Hindlimb muscle (tissue), 1 donor: ENCODE measurements around the gene HOXA9. TPM values are rescaled to one million over a fixed set of nuclear protein-coding genes. Genes with fewer than 3 reads are reported as not detected.

ENCODE experiments used
- DNase-seq: peaks from one replicate; pipeline ENCODE4 v3.0.0-alpha.2; 2013
- polyA plus RNA-seq: library from polyadenylated mRNA; unstranded; fragments of 120-200 nt; gene quantifications from one replicate; pipeline ENCODE4 v1.2.1, GENCODE V29; 2013; ENCODE audit not compliant: insufficient read length

The HOXA9 gene
- polyA plus RNA-seq, 1 donor, result 21.8 TPM

DNA sequence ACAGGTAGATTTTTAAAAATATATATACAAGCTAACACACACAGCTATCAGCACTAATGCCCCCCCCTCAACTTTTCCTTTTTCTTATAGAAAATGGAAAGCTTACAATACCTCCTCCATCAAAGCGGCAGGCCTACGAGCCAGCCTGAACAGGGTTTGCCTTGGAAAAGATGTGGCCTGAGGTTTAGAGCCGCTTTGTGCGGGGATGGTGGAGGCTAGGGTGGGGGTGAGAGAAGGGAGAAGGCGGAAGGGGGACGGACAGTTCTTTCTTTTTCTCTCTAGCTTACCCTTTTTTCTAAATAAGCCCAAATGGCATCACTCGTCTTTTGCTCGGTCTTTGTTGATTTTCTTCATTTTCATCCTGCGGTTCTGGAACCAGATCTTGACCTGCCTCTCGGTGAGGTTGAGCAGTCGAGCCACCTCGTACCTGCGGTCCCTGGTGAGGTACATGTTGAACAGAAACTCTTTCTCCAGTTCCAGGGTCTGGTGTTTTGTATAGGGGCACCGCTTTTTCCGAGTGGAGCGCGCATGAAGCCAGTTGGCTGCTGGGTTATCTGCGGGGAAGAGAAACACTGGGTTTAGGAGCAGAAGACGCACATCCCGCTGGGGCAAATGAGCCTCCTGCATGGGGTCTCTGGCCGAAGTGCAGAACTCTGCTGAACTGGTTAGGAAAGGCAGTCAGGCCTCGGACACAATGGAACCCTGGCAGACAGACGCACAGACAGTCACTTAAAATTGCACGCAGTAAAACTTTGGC lies 1.9 kb downstream of the HOXA9 start:
- no peak for DNase-seq

DNA sequence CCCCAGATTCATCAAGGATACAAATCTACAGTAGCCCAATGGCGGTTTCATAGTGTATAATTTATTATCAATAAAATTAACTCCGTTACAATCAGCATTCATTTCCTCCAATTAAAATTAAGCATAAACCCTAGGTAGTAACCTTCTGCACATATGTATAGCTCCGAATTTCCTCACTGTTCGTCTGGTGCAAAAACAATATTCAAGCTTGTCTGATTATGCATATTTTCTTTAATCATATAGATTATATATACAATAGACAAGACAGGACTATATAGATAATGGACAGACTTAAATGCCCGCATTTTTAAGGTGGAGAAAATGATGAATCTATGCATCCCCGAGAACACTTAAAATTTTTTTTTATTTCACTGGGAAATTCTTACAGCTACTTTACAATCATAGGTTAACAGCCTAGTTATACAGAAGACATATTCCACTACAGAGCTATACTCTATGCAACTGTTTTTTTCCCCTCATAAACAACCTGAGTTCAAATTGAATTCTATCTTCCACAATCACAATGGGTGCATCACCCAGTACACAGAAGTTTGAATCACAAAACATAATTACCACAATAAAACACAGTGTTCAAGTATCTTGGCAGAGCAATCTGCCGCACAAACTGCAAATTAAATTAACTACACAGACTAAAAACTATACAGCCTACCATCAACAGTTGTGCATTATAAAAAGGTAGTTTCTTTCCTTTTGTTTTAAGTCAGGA lies 2.6 kb downstream of the HOXA9 start:
- DNase-seq, result no peak

DNA sequence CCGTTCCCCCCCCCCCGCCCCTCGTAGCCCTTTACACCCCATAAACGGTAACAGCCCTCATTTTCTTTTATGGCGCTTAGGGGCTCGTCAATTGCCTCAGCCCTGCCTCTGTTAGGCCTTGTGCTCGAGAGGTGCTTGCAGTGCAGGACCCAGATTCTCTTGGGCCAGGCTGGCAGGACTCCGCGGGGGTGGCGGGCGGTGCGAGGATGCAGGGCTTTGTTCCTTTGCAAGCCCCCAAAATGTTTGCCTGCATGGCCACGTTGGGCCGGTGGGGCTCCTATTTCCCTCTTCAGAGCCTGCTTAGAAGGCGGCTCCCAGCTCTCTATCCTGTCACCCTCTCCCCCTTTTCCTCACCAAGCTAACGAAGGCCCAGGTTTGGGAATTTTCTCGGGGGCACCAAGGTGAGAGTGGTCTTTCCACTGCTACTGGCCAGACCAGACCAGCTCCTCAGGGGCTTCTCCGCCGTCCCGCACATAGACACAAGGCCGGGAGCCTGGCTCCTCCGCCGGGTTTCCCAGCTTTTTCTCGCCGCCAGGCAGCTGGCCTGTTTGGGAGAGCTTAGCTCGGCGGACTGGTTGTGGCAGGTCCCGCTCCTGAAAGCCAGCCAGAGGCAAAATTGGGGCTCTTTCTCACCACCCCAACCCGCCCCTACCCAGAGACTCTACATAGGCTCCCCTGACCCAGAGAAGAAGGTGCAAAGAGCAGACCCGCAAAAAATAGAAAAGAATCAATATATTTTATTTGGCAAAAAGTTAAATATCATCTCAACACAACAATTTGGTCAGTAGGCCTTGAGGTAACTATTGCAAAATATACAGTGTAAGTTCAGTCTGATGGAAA lies 3.4 kb downstream of the HOXA9 start:
- no peak for DNase-seq

DNA sequence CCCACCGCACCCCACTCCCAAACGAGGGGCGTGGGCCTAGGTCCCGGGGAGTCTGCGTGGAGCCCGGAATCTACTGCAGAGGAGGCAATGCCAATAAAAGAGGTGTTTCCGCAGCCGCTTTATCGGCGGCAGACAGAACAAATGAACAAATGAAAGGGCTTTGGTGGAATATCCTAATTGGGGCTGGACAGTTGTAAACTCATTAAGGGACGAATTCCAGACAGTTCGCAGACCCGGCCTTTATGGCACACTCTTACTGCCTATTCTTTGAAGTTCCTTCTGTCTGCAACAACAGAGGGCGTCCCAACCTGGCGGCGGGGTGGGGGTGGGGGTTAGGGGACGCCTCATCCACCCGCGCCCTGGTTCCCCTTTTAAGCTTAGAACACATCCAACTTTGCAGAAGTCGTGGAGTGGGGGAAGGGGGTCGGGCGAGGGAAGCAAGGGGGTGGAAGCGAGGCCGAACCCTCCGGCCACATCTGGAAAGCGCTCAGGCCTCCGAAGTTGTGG lies 4.1 kb downstream of the HOXA9 start:
- no peak for DNase-seq

DNA sequence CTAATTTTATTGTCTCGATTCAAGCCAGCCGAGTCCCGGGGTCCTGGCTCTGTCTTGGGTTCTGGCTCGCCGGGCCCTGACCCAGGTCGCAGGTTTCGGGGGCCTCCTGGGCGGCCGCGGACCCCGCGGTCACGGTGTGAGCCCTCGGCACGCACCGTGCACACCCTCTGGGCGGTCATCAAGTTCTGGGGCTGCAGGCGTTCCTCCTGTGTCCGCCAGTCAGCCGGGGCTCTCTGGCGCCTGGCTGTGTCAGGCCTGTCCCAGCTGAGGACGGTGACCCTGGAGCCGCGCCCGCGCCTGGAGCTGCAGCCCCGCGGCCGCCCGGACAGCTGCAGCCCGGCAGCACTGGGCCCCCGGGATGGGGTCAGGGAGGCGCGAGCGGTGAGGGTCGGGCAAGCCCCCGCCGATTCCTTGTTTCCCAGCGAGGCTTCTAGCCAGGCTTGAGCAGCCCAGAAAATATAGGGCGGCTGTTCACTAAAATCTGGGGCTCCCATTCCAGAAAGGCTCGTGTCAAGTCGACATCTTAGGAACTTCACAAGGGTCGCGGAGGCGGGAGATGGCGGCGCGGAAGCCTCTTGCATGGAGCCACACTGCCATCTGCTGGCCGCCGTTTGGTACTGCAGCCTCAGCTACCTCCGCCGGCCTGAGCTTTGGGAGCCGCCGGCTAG lies 4.7 kb downstream of the HOXA9 start:
- peak; percentile 91 for DNase-seq

DNA sequence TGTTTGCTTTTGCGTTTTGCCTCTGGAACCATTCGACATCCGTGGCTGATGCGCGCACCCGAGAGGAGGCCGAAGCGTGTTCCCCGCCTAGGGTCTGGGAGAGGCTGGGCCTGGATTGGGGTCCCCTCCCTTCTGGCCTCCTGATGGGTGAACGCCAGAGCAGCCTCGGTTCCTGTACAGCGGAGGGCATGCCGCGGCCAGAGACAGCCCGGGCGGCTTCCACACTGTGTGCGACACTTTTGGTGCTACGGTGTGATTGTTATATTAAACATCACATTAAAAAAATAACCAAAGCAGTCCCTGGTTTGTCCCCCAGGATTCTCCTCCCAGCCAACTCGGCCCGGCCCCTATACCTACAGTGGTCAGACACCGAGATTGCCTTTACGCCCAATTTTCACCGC lies 5.2 kb downstream of the HOXA9 start:
- DNase-seq, result no peak

DNA sequence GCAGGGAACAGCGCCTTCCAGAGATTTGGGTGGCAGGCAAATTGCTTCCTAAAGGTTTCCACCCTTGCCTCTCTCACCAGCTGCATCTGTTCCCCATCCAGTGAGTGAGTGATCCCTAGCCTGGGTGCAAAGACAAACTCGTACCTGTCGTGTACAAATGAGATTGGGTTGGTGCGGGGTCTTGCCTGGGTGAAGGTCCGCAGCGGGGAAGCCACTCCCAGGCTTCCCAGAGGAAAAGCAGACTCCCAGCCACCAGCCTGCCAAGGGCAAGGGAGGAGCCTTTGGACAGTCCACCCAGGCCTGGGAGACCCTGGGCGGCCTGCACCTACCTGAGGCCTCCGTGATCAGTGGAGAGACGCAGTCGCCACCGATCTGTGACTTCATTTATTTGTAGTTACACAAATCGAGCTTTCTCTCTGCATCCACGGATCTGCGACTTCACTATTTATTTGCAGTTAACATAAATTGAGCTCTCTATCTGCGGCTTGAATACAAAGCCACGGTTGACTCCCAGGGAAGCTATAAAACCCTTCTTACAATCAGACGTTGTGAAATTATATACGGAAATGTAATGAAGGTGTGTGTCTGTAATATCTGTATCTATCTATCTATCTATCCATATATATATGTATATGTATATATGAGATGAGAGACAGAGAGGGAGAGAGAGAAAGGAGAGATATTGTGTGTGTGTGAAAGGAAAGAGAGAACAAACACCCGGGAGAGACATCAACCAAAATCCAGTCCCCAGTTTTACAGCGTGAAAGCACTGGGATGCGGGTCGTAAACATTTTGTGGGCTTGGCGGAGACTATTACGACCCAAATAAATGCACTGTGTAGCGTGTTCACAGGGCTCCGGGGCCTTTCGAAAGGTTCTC lies 5.8 kb downstream of the HOXA9 start:
- DNase-seq, result no peak

DNA sequence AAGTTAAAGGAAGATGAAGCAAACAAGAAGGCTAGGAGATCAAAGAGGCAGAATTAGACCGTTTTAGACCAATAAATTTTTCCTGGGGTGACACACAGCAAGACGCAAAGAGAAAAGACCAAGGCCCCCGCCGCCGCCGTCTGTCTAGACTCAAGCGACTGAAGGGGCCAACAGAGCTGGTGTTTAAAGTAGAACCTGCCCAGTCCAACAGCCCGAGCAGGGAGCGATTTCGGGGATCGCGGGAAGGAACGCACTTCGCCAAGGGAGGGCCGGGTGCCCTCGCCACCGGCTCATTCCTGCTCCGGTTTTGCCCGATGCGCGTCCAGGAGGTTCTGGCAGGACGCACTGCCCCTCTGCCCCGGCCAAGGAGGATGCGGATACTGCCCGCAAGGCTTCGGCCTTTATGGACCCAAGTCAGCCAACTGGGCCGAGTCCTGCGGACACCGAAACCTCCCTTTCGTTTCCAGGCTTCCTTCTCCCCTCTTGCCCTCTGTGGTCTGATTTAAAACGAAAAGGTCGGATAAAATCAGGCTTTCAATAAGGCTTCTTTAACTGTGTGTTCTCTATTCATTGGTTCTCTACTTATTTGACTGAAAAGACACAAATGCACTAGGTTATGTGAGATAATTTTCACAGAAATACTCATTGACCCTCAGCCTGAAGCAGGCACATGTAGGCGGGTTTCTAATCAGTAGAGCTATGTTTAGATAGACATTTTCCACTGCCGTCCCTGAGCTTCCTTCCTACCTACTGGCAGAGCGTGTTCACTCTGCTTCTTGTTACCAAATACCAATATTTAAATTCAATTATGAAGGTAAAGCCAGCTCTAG lies 6.7 kb downstream of the HOXA9 start:
- DNase-seq, result no peak

DNA sequence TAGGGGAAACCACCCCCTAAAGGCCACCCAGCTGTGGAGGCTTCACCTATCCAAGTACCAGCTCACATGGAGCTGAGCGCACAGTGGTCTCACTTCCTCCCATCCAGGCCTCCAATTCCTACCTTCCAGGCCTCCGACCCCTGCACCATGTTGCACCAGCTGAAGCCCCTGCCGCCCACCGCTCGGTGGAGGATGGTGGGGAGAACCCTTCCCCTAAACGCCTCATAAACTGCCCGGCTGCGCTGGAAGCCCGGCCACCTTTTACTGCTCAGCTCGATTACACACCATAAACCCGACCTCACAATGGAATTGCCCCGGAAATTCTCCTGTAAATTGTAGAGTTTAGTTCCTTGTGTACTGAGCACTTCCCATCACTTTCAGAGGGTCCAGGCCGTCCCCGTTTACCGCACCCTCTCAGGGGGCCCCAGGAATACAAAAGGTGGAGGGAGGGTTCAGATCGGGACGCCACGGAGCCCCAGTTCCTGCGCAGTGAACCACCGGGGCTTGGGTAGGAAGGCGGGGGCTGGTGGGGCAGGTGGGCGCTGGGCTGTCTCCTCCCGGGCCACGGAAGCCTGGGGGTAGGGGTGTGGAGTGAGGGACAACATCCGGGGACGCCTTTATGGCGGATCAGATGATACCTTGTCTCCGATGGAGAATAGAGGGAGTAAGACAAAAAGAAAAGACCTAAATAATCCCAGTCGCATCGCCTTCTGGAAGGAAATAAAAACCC lies 7.5 kb downstream of the HOXA9 start:
- no peak for DNase-seq

DNA sequence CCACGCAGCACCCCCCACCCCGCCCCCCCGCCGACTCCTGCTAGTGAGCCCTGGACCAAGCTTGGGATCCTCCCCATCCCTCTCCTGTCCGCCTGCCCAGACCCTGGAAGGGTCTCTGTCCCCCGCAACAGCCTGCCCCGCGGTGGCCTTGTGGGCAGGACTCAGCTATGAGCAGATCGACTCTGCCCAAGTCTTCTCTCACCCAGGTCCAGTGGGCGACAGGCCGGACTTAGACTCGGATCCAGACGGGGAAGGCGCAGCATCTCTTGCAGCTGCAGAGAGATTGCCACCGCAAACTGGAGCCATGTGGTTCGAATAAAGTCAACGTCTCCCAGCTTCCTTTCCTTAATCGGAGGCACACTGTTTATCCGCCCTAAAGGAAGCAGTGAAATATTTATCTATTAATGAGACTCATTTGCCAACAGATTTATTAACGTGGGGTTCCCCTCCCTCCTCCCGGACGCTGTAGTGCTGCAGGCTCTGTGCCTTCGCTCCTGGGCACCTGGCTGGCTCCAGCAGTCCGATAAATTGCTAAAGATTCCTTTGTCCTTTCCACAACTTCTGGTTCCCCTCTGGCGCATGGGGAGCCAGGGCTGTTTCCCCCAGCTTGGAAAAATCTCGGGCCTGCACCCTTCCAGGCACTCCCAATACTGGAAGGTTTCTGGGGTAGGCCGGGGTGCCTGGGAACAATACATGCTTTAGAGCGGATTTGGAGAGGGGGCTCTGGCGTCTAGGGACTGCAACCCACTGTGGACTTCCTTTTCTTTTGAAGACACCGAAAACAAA lies 8.2 kb downstream of the HOXA9 start:
- no peak for DNase-seq

DNA sequence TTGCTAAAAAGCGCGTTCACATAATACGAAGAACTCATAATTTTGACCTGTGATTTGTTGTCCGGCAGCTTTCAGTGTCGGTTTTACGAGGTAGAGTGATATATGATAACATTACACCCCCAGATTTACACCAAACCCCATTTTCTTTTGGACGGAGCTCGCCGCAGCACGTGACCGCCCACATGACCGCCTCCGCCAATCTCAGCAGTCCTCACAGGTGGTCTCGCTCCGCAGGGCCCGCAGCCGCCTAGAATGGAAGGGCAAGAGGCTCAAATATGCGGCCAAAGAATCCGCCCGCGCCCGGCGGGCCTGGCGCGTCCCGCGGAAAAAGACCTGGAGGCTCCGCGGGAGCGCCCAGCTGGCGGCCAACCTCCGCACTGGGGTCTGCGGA lies 8.8 kb downstream of the HOXA9 start, which contains the start of gene HOXA7:
TSS of gene HOXA7 (minus strand) at position 168 of the 391 bp plus-strand sequence. CDS start at position 38, 130 bp downstream.
- DNase-seq, result peak; percentile 88

DNA sequence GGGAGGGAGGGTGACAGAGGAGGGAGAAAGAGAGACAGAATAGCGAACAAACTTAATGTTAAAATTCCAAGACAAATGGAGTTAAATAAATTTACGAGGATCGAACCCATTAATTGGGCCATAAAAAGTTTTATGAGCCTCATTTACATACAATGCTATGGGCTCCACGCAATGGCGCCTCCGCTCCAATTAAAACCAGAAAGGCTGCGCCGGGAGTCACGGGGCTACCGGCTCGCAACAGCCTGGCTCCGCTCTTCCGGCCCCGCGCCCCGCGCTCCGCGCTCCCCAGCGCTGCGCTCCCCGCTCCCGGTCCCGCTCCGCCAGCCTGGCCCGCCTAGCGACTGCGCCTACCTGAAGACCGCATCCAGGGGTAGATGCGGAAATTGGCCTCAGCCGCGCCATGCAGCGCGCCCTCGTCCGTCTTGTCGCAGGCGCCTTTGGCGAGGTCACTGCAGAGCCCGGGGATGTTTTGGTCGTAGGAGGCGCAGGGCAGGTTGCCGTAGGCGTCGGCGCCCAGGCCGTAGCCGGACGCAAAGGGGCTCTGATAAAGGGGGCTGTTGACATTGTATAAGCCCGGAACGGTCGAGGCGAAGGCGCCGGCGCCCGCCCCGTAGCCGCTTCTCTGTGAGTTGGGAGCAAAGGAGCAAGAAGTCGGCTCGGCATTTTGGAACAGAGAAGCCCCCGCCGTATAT lies 9.4 kb downstream of the HOXA9 start:
- peak; percentile 59 for DNase-seq

DNA sequence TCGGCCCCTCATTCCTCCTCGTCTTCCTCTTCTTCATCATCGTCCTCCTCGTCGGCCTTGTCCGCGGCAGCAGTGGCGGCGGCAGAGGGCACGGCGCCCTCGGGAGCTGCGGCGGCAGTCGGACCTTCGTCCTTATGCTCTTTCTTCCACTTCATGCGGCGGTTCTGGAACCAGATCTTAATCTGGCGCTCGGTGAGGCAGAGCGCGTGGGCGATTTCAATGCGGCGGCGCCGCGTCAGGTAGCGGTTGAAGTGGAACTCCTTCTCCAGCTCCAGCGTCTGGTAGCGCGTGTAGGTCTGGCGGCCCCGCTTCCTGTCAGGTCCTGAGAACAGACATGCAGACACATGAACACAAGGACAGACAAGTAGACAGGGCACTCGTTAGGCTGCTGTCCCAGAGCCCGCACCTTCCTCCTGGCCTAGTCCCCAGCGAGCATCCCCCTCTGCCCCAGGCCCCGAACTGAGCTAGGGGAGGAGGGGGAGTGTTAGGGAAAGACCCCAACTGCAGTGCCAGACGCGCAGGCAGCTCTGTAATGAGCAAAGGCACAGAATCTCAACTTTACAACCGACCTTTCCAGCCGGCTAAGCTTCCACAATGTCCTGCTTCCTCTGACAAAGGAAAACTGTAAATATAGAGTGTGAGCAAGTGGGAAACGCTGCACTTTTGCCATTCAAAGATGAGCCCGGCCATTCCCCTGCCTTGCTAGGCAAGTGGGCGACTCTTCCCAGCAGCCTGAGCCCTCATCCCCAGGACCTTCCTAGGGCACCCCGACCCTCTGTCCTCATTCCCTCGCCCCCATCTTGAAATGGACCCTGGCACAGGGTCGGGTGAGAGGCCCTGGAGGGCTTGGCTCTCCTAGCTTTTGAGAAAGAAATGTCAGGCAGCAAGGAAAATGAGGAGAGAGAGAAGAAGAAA lies 10.2 kb downstream of the HOXA9 start:
- no peak for DNase-seq

DNA sequence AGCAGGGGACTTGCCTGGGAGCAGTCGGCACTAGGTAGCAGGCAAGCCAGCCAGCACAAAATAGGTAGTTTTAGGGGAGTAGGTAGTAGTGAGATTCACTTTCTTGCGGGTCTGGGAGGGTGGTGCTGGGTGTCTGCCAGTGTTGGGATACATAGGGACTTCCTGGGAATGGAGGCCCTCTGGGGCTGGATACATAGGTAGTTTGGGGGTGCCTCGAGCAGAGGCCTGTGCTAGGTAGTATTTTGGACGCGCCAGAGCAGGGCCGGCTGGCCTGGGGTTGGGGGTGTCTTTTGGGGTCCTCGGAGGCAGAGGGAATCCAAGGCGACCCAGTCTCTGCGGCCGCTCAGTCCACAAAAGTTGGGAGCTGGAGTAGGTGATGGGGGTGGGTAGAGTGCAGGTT lies 11.0 kb downstream of the HOXA9 start:
- no peak for DNase-seq

DNA sequence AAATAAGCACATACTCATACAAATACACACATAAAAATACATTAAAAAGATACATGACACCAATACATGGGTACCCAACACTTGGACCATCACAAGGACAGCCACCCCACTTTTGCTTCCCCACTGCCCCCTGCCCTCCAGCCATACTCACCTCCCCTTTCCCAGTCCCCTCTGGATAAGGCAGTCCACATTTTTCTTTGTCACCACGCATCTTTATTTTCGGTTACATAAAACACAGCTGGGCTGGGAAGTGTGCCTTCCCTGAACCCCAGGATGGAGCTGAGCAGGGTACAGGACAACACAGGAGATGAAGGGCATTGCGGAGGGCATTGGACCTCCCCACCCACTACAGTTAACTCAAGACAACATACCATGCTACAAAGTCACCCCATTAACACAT lies 11.8 kb downstream of the HOXA9 start:
- no peak for DNase-seq

DNA sequence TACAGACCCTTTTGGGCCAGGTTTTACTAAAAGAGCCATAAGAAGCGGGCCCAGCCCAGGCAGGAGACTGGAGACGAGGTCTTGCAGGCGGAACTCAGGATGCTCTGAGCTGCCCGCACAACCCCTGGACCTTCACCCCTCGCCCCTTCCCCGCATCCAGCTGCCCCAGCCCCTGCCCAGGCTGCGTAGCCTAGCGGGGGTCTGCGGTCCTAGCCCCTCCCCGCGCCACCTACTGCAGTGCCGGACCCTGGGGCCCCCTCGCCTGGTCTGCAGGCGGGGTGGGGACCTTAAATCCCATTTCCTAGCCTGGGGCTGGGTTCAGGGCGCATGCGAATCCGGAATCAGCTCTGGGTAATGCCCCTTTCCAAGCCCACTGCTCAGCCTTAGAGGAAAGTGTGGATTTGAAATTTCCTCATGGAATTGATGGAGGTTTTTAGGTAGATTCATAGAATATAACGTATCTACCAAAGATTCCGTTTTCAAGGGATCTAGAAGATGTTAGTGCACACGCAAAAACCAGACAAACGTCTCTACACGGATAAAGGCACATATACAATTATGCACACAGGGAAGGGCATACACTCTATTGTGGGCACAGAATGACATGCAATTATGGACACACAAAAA lies 12.4 kb downstream of the HOXA9 start:
- DNase-seq, result no peak
